ENCODE data around the gene TRPM2.

GRCh38 chr21:44478124-44478800 lies 124.8 kb downstream of the TRPM2 start:
- TF ChIP-seq, protein P1, sequence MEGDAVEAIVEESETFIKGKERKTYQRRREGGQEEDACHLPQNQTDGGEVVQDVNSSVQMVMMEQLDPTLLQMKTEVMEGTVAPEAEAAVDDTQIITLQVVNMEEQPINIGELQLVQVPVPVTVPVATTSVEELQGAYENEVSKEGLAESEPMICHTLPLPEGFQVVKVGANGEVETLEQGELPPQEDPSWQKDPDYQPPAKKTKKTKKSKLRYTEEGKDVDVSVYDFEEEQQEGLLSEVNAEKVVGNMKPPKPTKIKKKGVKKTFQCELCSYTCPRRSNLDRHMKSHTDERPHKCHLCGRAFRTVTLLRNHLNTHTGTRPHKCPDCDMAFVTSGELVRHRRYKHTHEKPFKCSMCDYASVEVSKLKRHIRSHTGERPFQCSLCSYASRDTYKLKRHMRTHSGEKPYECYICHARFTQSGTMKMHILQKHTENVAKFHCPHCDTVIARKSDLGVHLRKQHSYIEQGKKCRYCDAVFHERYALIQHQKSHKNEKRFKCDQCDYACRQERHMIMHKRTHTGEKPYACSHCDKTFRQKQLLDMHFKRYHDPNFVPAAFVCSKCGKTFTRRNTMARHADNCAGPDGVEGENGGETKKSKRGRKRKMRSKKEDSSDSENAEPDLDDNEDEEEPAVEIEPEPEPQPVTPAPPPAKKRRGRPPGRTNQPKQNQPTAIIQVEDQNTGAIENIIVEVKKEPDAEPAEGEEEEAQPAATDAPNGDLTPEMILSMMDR (IDR thresholded peaks at IDR 0.05): no peak
- TF ChIP-seq POLR2A (IDR thresholded peaks at IDR 0.05): no peak

All from esophagus squamous epithelium (tissue), 4 donors.